Chondrocyte (in vitro differentiated cells): ENCODE measurements around the gene LITAF. TPM values are rescaled to one million over a fixed set of nuclear protein-coding genes. Genes with fewer than 3 reads are reported as not detected.
A peak's percentile ranks its signal among the peaks of the same experiment; 100 is the strongest.
"Not testable (repeated sequence)": the region's sequence is repeated elsewhere in the genome, so short reads cannot be mapped to it uniquely, and the experiment has no call there.

Experiments
- DNase-seq: peaks from one replicate; pipeline ENCODE4 v3.0.0; 2021; ENCODE audit warnings: mixed read lengths, low spot score
- H3K27ac Mint-ChIP-seq: one replicate; pipeline ENCODE4 v1.8.0; 2021; ENCODE audit warnings: mild to moderate bottlenecking, moderate library complexity, mixed read lengths; ENCODE audit not compliant: unreplicated experiment
- H3K27me3 Mint-ChIP-seq: 2 replicates; pipeline ENCODE4 v1.8.0; 2021; ENCODE audit warnings: low read depth, mixed read lengths
- H3K36me3 Mint-ChIP-seq: 2 replicates; pipeline ENCODE4 v1.8.0; 2021; ENCODE audit warnings: low read depth, mixed read lengths
- H3K4me1 Mint-ChIP-seq: 2 replicates; pipeline ENCODE4 v1.8.0; 2021; ENCODE audit warnings: low read depth, mild to moderate bottlenecking, mixed read lengths
- H3K4me3 Mint-ChIP-seq: one replicate; pipeline ENCODE4 v1.8.0; 2021; ENCODE audit warnings: mild to moderate bottlenecking, moderate library complexity, mixed read lengths; ENCODE audit not compliant: unreplicated experiment
- H3K9me3 Mint-ChIP-seq: 2 replicates; pipeline ENCODE4 v1.8.0; 2021; ENCODE audit warnings: low read depth, mixed read lengths
- CTCF ChIP-seq: fragments of 200-600 bp; sonication (generic); IDR thresholded peaks from 2 replicates; pipeline ENCODE4 v1.5.0; 2021; ENCODE audit warnings: antibody characterized with exemption, mild to moderate bottlenecking, moderate library complexity
- total RNA-seq: library from RNA; stranded (reverse); gene quantifications from 3 replicates; pipeline ENCODE4 v1.2.1, GENCODE V29; 2021

LITAF gene
- total RNA-seq, 1 donor from 2014 or later: 91.9 TPM

- no peak overlapping the region for H3K27ac Mint-ChIP-seq
These were observed 23.8 kb downstream of the LITAF start for GRCh38 chr16:11562941-11563340.

DNA sequence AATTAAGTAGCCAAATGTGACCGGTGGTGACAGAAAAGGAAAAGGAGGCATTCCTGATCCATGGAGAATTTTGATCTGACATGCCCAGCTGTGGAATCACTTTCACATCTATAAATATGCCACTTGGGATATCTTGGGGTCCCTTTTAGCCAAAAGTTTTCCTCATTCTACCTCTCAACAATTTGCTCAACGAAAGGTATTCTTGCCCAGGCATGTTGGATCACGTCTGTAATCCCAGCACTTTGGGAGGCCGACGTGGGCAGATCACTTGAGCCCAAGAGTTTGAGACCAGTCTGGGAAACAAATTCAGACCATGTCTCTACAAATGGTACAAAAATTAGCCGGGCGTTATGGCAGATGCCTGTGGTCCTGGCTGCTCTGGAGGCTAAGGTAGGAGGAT is 24.3 kb downstream of the LITAF start:
- no peak overlapping the region for H3K27ac Mint-ChIP-seq
- H3K9me3 Mint-ChIP-seq: no peaks in the 10 kb centered on the region
- no peak for DNase-seq
- peaks cover 36% of the 10 kb centered on the region for H3K4me1 Mint-ChIP-seq
- H3K27me3 Mint-ChIP-seq: no peaks in the 10 kb centered on the region
- no peak for TF ChIP-seq CTCF
- H3K36me3 Mint-ChIP-seq: peaks cover 4% of the 10 kb centered on the region
- H3K4me3 Mint-ChIP-seq: no peak overlapping the region

More at GRCh38 chr16:11562941-11563340, 23.8 kb downstream of the LITAF start:
- Mint-ChIP-seq H3K4me1 (peaks cover 31% of the 10 kb centered on the region), H3K4me3 (no peak overlapping the region), H3K36me3 (peaks cover 4% of the 10 kb centered on the region), H3K27me3 (no peaks in the 10 kb centered on the region), H3K9me3 (no peaks in the 10 kb centered on the region)
- no peak for DNase-seq
- TF ChIP-seq CTCF: no peak

DNA sequence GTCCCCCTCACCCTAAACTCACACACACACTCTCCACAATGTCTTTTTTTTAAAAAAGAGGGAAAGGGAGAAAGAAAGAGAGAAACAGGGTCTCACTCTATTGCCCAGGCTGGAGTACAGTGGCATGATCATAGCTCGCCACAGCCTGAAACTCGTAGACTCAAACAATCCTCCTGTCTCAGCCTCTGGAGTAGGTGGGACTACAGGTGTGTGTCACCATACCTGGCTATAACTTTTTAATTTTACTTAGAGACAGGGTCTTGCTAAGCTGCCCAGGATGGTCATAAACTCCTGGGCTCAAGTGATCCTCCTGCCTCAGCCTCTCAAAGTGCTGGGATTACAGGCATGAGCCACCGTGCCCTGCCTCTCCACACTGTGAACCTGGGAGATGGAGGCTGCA is 24.9 kb downstream of the LITAF start:
- no peaks in the 10 kb centered on the region for H3K9me3 Mint-ChIP-seq
- peaks cover 6% of the 10 kb centered on the region for H3K36me3 Mint-ChIP-seq
- no peaks in the 10 kb centered on the region for H3K27me3 Mint-ChIP-seq
- peaks cover 38% of the 10 kb centered on the region for H3K4me1 Mint-ChIP-seq
- no peak for TF ChIP-seq CTCF
- no peak overlapping the region for H3K4me3 Mint-ChIP-seq
- H3K27ac Mint-ChIP-seq: peak overlapping the region; percentile 95
- DNase-seq: no peak

DNA sequence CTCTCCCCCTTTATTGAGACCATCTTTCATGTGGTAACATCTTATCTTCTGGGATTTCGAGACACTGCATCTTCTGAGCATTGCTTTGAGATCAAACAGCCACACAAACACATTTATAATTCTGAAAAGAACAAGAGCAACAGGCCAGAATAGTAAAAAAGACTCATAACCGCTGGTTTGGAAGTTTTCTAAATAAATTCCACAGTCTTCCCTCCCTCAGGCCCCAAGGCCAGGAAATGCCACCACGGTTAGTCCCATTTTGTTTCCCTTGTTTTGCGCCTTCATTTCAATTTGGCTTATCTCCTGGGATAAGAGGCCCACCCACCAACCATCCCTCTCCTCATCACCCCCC is 25.3 kb downstream of the LITAF start:
- Mint-ChIP-seq H3K9me3 (peaks cover 1% of the 10 kb centered on the region), H3K36me3 (peaks cover 7% of the 10 kb centered on the region), H3K4me3 (peak overlapping the region; percentile 43), H3K4me1 (peaks cover 38% of the 10 kb centered on the region), H3K27ac (peak overlapping the region; percentile 95), H3K27me3 (no peaks in the 10 kb centered on the region)
- DNase-seq: no peak
- TF ChIP-seq CTCF: no peak

DNA sequence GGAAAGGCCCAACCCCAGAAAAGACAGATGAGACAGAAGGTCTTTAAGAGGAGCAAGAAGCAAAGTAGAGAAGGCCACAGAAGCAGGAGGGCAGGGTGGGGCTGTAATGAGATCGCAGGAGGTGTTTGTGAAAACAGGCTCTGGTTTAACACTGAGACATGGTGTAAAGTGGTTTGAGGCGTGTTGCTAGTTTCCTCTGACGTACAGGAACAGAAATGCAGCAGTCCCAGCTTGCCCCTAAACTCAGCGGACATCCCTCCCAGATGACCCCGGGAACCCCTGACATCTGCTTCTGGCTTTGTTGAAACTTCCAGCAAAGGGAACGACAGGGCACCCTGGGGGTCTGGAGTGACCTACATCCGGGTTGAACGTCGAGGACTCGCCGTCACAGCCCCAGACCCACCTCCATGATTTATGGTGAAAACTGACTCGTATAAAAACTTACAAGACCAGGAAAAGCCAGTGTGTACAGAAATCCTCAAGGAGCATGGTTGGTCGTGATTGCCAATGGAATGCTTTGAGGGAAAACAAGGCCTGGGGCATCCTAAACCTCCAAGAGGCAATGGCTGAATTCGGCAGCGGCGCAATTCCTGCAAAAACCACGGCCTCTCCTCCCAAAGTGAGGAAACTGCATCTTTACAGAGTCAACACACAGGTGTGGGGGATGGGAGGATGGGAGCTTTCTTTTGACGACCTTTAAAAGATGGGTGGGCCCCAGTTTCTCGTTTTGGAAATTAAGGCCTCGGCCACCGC is 25.8 kb downstream of the LITAF start:
- Mint-ChIP-seq H3K9me3 (peaks cover 7% of the 10 kb centered on the region), H3K4me1 (peaks cover 38% of the 10 kb centered on the region), H3K36me3 (peaks cover 13% of the 10 kb centered on the region), H3K27ac (peak overlapping the region; percentile 95), H3K27me3 (no peaks in the 10 kb centered on the region), H3K4me3 (peak overlapping the region; percentile 43)
- no peak for TF ChIP-seq CTCF
- DNase-seq: no peak

DNA sequence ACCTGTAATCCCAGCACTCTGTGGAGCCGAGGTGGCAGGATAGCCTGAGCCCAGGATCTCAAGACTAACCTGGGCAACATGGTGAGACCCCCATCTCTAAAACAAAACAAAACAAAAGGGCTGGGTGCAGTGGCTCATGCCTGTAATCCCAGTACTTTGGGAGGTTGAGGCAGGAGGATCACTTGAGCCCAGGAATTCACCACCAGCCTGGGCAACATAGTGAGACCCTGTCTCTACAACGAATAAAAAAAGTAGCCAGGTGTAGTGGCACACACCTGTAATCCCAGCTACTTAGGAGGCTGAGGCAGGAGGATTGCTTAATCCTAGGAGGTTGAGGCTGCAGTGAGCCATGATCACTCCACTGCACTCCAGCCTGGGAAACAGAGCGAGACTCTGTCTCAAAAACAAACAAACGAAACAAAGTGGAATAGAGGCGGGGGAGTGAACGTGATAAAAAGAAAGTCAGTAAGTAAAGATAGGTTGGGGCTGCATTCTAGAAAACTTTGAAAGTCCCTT is 28.4 kb downstream of the LITAF start:
- not testable (repeated sequence) for DNase-seq, H3K27ac Mint-ChIP-seq, H3K9me3 Mint-ChIP-seq, H3K4me3 Mint-ChIP-seq, H3K27me3 Mint-ChIP-seq
- Mint-ChIP-seq H3K36me3 (peaks cover 25% of the 10 kb centered on the region), H3K4me1 (peaks cover 34% of the 10 kb centered on the region)
